ENCODE measurements around the gene NEURL4. TPM values are rescaled to one million over a fixed set of nuclear protein-coding genes. Genes with fewer than 3 reads are reported as not detected.

The NEURL4 gene
- total RNA-seq, 1 experiment from 2014 or later, result 21.4 TPM

DNA sequence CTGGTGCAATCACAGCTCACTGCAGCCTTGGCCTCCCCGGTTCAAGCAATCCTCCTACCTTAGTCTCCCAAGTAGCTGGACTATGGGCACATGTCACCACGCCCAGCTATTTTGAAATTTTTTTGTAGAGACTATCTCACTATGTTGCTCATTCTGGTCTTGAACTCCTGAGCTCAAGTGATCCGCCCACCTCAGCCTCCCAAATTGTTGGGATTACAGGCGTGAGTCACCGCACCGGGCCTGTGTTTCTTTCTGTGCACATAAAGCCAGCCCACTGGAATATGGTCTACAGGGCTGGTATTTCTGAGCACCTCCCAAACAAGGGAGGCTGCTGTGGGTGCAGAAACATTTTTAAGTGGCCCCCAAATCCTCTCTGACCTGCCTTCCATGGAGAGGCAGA, 34.2 kb upstream of the NEURL4 start:
- Histone ChIP-seq H3K27ac (ENCODE audit: low read length) (no peak overlapping the region), H2AFZ (ENCODE audit: low read length) (no peak overlapping the region), H3K36me3 (ENCODE audit: low read depth, low read length) (no peaks in the 10 kb centered on the region), H3K27me3 (ENCODE audit: low read length) (no peaks in the 10 kb centered on the region), H3K4me2 (ENCODE audit: low read length) (no peak overlapping the region), H3K79me2 (ENCODE audit: low read length) (no peaks in the 10 kb centered on the region), H4K20me1 (ENCODE audit: low read length) (no peaks in the 10 kb centered on the region), H3K4me3 (ENCODE audit: low read length) (no peak overlapping the region), H3K4me1 (ENCODE audit: insufficient read depth, low read length) (no peaks in the 10 kb centered on the region), H3K9ac (ENCODE audit: low read length) (no peak overlapping the region), H3F3A (ENCODE audit: low read length, unreplicated experiment) (no peaks in the 10 kb centered on the region), H3K9me2 (replicated peaks; ENCODE audit: low read length) (no peaks in the 10 kb centered on the region), H3K9me3 (ENCODE audit: low read length) (no peaks in the 10 kb centered on the region)
- intact Hi-C loops (cut with micrococcal nuclease), result no loop called here
- TF ChIP-seq CTCF (conservative IDR thresholded peaks at IDR 0.05; ENCODE audit: low read depth, low read length), result no peak
- TF ChIP-seq EZH2 (IDR thresholded peaks at IDR 0.05; ENCODE audit: low read length, unreplicated experiment), result no peak
- ChIA-PET POLR2A (ENCODE audit: unreplicated experiment) (no interaction called here), CTCF (no interaction called here)
- ATAC-seq, result no peak
- no TSS peak for BruUV-seq (replicated peaks)
- peak; percentile 26 for DNase-seq

GRCh38 chr17:7361906-7362305, 32.8 kb upstream of the NEURL4 start:
- TF ChIP-seq EZH2 (IDR thresholded peaks at IDR 0.05; ENCODE audit: low read length, unreplicated experiment) (no peak), CTCF (conservative IDR thresholded peaks at IDR 0.05; ENCODE audit: low read depth, low read length) (no peak), EZH2phosphoT487 (IDR thresholded peaks at IDR 0.05; ENCODE audit: borderline replicate concordance, low read length) (no peak)
- intact Hi-C loops (cut with micrococcal nuclease), result no loop called here

DNA sequence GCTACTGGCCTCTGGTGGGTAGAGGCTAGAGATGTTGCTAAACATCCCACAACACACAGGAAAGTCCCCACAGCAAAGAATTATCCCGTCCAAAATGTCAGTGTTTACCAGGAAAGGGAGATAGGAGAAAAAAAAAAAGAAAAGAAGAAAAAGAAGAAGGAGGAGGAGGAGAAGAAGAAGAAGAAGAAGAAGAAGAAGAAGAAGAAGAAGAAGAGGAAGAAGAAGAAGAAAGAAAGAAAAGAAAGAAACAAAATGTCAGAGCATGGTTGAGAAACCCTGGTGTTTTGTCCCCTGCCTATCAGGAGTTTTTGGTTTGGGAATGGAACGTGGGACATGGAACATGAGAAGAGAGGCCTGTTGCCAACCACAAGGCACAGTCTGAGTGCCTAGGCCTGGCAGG, 28.2 kb upstream of the NEURL4 start:
- BruUV-seq (replicated peaks), result no TSS peak
- no peaks in the 10 kb centered on the region for H3K36me3 ChIP-seq (ENCODE audit: low read depth, low read length)
- no peak overlapping the region for H3K9ac ChIP-seq (ENCODE audit: low read length)
- H2AFZ ChIP-seq (ENCODE audit: low read length), result no peak overlapping the region
- no peak overlapping the region for H3K4me3 ChIP-seq (ENCODE audit: low read length)
- no peaks in the 10 kb centered on the region for H4K20me1 ChIP-seq (ENCODE audit: low read length)
- no peak overlapping the region for H3K4me2 ChIP-seq (ENCODE audit: low read length)
- no peak for DNase-seq
- TF ChIP-seq EZH2phosphoT487 (IDR thresholded peaks at IDR 0.05; ENCODE audit: borderline replicate concordance, low read length) (no peak), EZH2 (IDR thresholded peaks at IDR 0.05; ENCODE audit: low read length, unreplicated experiment) (no peak), CTCF (conservative IDR thresholded peaks at IDR 0.05; ENCODE audit: low read depth, low read length) (no peak)
- ATAC-seq, result no peak
- CTCF ChIA-PET, result no interaction called here
- peaks cover 22% of the 10 kb centered on the region for H3K79me2 ChIP-seq (ENCODE audit: low read length)
- intact Hi-C loops (cut with micrococcal nuclease), result no loop called here
- no peak overlapping the region for H3K27ac ChIP-seq (ENCODE audit: low read length)
- no peaks in the 10 kb centered on the region for H3K27me3 ChIP-seq (ENCODE audit: low read length)
- peaks cover 3% of the 10 kb centered on the region for H3F3A ChIP-seq (ENCODE audit: low read length, unreplicated experiment)
- peaks cover 24% of the 10 kb centered on the region; the same call in 1 of the 2 replicates for H3K4me1 ChIP-seq (ENCODE audit: insufficient read depth, low read length)
- POLR2A ChIA-PET (ENCODE audit: unreplicated experiment), result no interaction called here
- H3K9me3 ChIP-seq (ENCODE audit: low read length), result no peaks in the 10 kb centered on the region
- H3K9me2 ChIP-seq (replicated peaks; ENCODE audit: low read length), result no peaks in the 10 kb centered on the region

More at GRCh38 chr17:7361906-7362305, 32.8 kb upstream of the NEURL4 start:
- H4K20me1 ChIP-seq (ENCODE audit: low read length), result no peaks in the 10 kb centered on the region
- no peaks in the 10 kb centered on the region for H3K4me1 ChIP-seq (ENCODE audit: insufficient read depth, low read length)
- H3K4me3 ChIP-seq (ENCODE audit: low read length), result no peak overlapping the region
- no peak overlapping the region for H3K27ac ChIP-seq (ENCODE audit: low read length)
- no TSS peak for BruUV-seq (replicated peaks)
- no peaks in the 10 kb centered on the region for H3K36me3 ChIP-seq (ENCODE audit: low read depth, low read length)
- H3F3A ChIP-seq (ENCODE audit: low read length, unreplicated experiment), result no peaks in the 10 kb centered on the region
- H3K27me3 ChIP-seq (ENCODE audit: low read length), result no peaks in the 10 kb centered on the region
- H3K79me2 ChIP-seq (ENCODE audit: low read length), result no peaks in the 10 kb centered on the region
- ChIA-PET CTCF (no interaction called here), POLR2A (ENCODE audit: unreplicated experiment) (no interaction called here)
- no peaks in the 10 kb centered on the region for H3K9me3 ChIP-seq (ENCODE audit: low read length)
- no peaks in the 10 kb centered on the region for H3K9me2 ChIP-seq (replicated peaks; ENCODE audit: low read length)
- no peak overlapping the region for H3K9ac ChIP-seq (ENCODE audit: low read length)
- H3K4me2 ChIP-seq (ENCODE audit: low read length), result no peak overlapping the region
- ATAC-seq (no peak), DNase-seq (no peak)
- no peak overlapping the region for H2AFZ ChIP-seq (ENCODE audit: low read length)
